GM21447 (cell line): ENCODE data around the gene CLDN6.
"Not testable (repeated sequence)": the region's sequence is repeated elsewhere in the genome, so short reads cannot be mapped to it uniquely, and the experiment has no call there.

Experiments used
- ATAC-seq: cut with Tn5 transposase; IDR thresholded peaks from one replicate; pipeline ENCODE4 v1.9.1; 2021; ENCODE audit not compliant: unreplicated experiment

CLDN6 gene

DNA sequence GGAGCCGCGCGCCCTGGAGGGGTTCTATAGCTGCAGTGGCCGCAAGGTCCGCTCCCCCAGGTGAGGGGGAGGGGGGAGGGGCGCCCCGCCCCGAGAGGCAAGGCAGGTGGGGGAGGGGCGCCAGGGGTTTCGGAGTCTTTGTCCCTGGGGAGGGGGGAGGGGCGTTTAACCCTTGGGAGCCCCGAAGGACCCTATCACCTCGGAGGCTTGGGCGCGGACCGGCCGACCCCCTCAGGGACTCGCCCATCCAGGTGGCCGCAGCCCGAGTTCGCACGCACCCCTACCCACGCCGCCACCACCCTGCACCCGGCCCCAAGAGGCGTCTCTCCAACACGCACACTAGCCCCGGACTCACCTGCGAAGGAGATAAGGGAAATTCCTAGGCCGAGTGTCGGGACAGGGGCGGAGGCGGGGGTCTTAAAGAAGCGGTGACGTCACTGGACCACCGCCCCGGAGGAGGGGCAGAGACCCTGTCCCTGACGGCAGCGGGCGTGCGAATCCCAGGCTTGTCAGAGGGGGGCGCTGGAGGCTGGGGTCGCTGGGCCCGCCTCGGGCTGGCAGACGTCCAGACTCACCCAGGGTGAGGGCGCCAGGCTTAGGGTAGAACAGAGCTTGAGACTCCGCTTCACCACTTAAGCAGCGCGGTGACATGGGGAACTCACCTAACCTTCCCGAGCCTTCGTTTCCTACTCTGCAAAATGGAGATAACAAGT, at the start of gene CLDN6:
CLDN6 (minus strand) TSS at position 390 of the 713 bp plus-strand sequence. CDS start 2,162 bp downstream, outside the sequence.
- ATAC-seq: no peak

DNA sequence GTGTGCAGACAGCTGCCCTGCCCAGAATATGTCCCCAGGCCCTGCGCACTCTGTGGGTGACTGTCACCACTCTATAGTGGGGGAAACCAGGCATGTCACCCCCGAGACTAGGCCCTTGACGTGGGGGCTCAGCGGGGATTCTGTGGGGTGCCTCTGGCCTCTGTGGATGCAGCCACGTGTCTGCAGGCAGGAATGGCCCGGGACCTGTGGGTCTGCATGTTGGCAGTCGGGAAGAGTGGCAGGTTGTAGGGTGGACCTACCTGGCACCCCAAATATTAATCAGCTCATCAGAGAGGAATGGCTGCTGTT, 48.4 kb upstream of the CLDN6 start:
- ATAC-seq: no peak

DNA sequence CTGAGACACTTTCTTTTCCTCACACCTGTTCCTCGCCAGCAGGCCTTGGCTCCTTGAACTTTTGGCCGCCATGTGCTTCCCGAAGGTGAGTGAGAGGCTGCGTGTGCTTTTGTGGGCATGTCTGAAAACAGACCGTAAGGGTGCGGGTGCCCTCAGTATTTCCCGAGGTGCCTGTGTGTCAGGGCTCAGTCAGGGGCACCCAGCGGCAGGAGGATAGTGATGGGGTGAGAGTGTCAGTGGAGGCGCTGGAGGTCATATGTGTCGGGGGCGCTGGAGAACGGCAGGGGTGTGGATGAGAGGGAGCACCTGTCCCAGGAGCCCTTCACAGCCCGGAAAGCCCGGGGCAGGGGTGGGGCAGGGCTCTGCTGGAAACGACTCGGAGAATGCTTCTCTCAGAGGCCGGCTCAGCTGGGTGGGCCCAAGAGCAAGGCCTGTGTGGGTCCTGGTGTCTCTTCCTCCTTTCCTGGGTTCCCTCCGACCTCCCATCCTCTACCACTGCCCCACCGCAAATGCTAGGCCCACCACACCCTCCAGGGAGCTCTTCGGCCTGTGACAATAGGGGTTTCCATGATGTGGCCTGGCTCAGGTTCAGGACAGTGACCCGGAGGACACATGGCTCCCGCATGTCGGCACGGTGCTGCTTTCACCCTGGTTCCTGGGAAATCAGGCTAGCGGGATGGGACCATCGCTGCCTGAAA, 47.9 kb upstream of the CLDN6 start:
- no peak for ATAC-seq

GRCh38 chr16:3065069-3065741, 47.2 kb upstream of the CLDN6 start, which contains the start of gene IL32:
TSS of gene IL32 (plus strand) at chr16:3065640. CDS start at chr16:3065812, 172 bp downstream.
- ATAC-seq: no peak

DNA sequence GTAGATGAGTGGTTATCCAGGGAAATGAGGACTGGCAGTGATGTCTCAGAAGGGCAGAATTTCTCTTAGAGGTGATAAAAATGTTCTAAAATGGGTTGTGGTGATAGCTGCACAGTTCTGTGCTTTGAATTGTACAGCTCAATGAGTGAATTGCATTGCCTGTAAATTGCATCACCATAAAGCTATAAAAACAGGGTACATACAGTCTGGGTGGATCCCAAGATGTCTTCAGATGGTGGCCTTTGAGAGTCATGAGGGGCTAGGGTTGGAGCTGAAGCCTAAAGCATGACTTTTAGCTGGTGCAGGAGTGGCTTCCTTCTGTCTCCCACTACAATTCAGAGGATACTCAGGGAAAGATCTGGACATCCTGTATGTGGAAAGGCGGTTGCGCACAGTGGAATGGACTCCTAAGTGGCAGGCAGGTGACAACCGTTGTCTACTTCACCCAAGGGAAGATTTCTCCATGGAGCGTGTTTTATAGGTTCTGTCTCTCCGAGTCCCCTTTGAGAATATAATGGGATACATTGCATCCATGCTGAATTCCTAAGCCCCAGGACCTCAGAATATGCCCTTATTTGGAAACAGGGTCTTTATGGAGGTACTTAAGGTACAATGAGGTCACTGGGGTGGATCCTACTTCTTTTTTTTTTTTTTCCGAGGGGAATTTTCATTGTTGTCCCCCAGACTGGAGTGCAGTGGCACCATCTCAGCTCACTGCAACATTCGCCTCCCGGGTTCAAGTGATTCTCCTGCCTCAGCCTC, 45.8 kb upstream of the CLDN6 start:
- ATAC-seq: no peak

DNA sequence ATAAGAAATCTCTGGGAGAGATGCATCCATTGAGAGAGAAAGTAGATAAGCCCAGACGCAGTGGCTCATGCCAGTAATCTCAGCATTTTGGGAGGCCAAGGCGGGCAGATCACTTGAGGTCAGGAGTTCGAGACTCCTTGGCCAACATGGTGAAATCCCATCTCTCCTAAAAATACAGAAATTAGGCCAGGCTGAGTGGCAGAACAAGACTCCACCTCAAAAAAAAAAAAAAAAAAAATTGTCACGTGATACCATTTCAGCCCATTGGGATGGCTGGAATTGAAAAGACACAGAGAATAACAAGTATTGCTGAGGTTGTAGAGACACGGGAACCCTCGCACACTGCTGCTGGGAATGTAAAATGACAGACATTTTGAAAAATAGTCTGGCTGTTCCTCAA, 44.6 kb upstream of the CLDN6 start:
- no peak for ATAC-seq

DNA sequence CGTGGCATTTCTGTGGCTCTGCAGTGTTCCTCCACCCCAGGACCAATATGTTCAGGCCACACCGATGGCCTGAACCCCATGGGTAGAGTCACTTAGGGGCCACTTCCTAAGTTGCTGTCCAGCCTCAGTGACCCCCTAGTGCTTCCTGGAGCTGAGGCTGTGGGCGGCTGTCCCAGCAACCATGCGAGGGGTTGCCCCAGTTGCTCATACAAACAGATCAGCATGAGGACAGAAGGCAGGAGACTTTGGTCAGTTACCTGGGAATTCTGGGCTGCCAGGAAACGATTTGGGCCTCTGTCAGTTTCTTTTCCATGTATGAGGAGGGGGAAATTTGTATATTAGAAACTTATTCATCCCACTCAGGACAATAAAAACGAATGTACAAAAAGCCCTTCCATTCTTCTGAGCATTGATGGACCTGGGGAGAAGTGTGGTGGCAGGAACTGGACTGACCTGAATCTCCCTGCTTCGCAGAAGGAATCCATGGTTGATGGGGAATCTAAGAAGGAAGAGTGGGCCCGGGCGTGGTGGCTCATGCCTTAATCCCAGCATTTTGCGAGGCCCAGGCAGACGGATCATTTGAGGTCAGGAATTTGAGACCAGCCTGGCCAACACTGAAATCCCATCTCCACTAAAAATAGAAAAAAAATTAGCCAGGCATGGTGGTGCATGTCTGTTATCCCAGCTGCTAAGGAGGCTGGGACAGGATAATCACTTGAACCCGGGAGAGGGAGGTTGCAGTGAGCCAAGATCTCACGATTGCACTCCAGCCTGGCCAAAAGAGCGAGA, 42.5 kb upstream of the CLDN6 start:
- no peak for ATAC-seq

DNA sequence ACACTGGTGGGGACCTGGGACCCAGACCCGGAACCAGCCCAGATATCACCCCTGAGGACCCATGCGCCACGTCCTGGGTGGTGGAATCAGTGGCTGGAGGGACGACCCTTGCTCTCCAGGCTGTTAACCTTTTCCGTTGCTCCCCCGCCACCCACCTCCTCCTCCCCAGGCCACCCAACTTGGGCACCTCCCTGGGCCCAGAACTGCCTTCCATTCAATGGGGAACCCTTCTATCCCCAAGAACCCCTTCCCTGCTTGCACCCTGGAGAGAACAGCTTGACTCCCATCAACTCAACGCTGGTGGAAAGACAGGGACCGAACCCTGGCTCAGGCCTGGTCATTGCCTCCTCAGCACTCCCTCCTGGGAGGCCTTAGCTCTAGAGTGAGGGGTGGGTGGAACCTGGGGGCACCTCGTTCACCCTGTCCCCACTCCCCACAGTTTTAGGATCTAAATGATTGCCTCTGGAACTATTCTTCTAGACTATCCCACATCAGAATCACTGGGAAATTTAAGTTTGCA, 41.8 kb upstream of the CLDN6 start:
- no peak for ATAC-seq

- peak; percentile 72 for ATAC-seq
Observed at GRCh38 chr16:3059041-3059722, 41.2 kb upstream of the CLDN6 start.

- peak; percentile 27 for ATAC-seq
Observed at GRCh38 chr16:3058139-3059030, 40.4 kb upstream of the CLDN6 start.

DNA sequence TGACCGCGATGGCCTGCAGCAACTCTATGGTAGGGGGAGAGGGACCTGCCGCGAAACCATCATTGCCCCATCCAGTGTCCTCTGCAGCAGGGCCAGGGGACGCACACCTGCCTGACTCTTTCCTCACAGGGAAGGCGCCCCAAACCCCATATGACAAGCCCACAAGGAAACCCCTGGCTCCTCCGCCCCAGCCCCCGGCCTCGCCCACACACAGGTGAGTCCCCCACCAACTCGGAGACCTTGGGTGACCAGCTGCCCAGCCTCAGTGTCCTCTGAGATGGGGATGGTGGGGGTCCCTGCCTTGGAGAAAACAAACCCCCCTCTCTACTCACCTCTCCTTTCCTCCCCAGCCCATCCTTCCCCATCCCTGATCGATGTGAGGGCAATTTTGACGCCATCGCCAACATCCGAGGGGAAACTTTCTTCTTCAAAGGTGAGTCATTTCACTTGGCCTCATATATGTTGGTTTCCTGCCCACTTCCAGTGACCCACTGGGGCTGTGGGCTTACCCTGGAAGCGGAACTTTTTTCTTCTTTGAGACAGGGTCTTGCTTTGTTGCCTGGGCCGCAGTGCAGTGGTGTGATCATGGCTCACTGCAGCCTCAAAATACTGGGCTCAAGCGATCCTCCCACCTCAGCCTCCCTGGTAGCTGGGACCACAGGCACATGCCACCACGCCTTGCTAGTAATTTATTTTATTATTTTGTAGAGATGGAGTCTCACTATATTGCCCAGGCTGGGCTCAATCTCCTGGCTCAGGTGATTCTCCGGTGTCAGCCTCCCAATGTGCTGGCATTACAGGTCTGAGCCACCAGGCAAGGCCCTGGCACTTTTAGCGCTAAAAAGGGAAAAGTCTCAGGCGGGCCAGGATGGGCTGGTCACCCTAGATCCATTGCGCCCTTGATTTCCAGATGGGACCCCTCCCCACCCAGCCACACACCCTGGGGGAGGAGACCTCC, 39.5 kb upstream of the CLDN6 start:
- ATAC-seq: no peak

DNA sequence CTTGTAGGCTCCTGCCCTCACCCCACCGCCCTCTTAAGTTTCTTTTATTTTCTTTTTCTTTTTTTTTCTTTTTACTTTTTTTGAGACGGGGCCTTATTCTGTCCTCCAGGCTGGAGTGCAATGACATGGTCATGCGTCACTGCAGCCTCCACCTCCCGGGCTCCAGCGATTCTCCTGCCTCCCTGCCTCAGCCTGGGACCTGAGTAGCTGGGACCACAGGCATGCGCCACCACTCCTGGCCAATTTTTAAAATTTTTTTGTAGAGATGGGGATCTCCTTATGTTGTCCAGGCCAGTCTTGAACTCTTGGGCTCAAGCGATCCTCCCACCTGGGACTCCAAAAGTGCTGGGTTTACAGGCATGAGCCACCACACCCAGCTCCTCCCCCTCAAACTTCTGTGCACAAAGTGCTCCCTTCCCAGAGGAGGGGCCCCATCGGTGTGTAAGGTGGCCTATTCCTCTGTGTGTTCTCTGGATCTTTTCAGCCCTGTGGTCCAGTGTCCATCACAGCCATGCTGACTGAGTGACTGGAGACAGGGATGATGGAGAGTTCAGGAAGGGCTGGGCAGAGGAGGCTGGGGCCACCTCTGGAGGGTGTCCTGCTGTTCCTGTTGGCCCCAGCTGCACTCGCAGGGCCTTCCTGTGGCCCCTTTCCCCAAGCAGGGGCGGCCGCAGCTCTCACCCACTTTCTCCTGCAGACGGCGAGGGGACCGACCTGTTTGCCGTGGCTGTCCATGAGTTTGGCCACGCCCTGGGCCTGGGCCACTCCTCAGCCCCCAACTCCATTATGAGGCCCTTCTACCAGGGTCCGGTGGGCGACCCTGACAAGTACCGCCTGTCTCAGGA, 38.6 kb upstream of the CLDN6 start:
- ATAC-seq: no peak

GRCh38 chr16:3055734-3056115, 37.7 kb upstream of the CLDN6 start:
- not testable (repeated sequence) for ATAC-seq

DNA sequence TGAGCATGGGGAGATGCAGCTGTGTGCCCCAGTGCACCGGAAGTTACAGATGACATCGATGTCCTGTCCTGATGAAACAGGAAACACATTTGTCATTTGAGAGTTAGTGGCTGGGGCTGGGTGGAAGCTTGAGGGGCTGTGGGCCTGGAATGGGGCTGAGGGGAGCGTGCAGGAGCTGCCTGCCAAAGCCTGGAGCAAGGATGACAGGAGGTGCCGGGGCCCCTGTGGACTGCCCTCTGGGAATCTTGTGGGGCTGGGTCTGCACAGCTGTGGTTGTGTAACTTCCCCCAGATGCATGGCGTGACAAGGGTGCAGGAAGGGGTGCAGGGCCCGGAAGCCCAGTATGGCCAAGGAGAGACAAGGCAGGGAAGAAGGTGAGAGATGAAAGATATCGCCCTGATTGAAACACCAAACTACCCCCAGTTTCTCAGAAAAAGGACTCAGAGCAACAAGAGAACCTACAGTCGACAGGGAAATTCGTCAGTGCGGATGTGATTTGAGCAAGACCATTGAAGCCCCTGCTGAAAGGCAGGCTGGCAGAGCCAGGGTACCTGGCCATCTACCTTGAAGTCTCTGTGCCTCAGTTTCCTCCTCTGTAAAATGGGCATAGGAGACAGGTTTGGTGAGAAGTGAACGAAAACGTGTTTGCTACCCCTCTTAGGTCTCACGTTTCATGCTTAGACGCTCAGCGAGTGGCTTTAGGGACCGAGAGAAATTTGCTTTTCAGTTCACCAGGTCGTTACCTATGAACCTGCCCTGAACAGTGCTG, 37.2 kb upstream of the CLDN6 start:
- ATAC-seq: no peak

DNA sequence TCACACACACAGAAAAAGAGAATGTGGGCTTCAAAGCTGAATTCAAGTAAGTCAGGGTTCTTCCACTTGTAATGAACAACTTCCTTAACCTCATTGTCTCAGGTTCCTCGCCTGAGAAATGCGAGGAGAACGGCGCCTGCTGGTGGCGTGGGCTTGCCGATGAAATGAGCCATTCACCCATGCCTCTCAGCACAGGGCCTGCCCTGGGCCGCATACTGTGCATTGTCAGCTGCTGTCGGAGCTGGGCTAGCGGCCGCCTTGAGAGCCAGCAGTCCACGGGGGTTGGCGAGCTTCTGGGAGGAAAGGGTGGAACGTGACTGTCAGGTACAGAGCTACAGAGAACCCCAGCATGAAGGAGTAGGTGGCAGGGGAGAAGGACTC, 35.3 kb upstream of the CLDN6 start:
- not testable (repeated sequence) for ATAC-seq
